ENCODE measurements around the gene RING1. TPM values are rescaled to one million over a fixed set of nuclear protein-coding genes. Genes with fewer than 3 reads are reported as not detected.

The RING1 gene
- polyA plus RNA-seq, 1 experiment, result 36.6 TPM

- POLR2A ChIA-PET, result interaction anchor here (0.6 kb wide), 1 partner anchor 241 kb away, joined by 3 read pairs; no protein-coding TSS in a partner anchor
- CTCF ChIA-PET, result interaction anchor here (0.6 to 1.8 kb wide), 5 partner anchors 15 to 1168 kb away, joined by 3 to 5 read pairs (median 3); no protein-coding TSS in a partner anchor
- no peak for DNase-seq (ENCODE audit: low read depth)
- Histone ChIP-seq H3K27me3 (ENCODE audit: control insufficient read depth, insufficient read depth, low read length) (no peaks in the 10 kb centered on the region; the same call in 1 of the 2 replicates), H3K4me3 (ENCODE audit: low read depth, low read length) (peak overlapping the region; percentile 40), H3K36me3 (ENCODE audit: control insufficient read depth, insufficient read depth, low read length) (peaks cover 12% of the 10 kb centered on the region)
- TF ChIP-seq CTCF (IDR thresholded peaks at IDR 0.05; ENCODE audit: insufficient read depth, low read depth, low read length), result no peak
Observed at GRCh38 chr6:33213166-33213988, 5.1 kb downstream of the RING1 start.

- POLR2A ChIA-PET, result no interaction called here
- Histone ChIP-seq H3K36me3 (ENCODE audit: control insufficient read depth, insufficient read depth, low read length) (peaks cover 12% of the 10 kb centered on the region), H3K27me3 (ENCODE audit: control insufficient read depth, insufficient read depth, low read length) (no peaks in the 10 kb centered on the region; the same call in 1 of the 2 replicates), H3K4me3 (ENCODE audit: low read depth, low read length) (peak overlapping the region; percentile 40)
- no peak for TF ChIP-seq CTCF (IDR thresholded peaks at IDR 0.05; ENCODE audit: insufficient read depth, low read depth, low read length)
- DNase-seq (ENCODE audit: low read depth), result no peak
- CTCF ChIA-PET, result no interaction called here
Observed at GRCh38 chr6:33213989-33214335, 5.7 kb downstream of the RING1 start.

- no peak overlapping the region for H3K4me3 ChIP-seq (ENCODE audit: low read depth, low read length)
- H3K27me3 ChIP-seq (ENCODE audit: control insufficient read depth, insufficient read depth, low read length), result no peaks in the 10 kb centered on the region; the same call in 1 of the 2 replicates
- POLR2A ChIA-PET, result no interaction called here
- peaks cover 6% of the 10 kb centered on the region for H3K36me3 ChIP-seq (ENCODE audit: control insufficient read depth, insufficient read depth, low read length)
- DNase-seq (ENCODE audit: low read depth), result no peak
- CTCF ChIA-PET, result interaction anchor here (0.8 to 1.2 kb wide), 2 partner anchors 24 to 96 kb away, joined by 3 read pairs; no protein-coding TSS in a partner anchor
- no peak for TF ChIP-seq CTCF (IDR thresholded peaks at IDR 0.05; ENCODE audit: insufficient read depth, low read depth, low read length)
Observed at GRCh38 chr6:33215271-33216116, 7.2 kb downstream of the RING1 start.

- TF ChIP-seq CTCF (IDR thresholded peaks at IDR 0.05; ENCODE audit: insufficient read depth, low read depth, low read length), result no peak
- CTCF ChIA-PET, result interaction anchor here (0.8 to 1.2 kb wide), 2 partner anchors 23 to 97 kb away, joined by 3 read pairs; no protein-coding TSS in a partner anchor
- POLR2A ChIA-PET, result no interaction called here
- no peak for DNase-seq (ENCODE audit: low read depth)
- Histone ChIP-seq H3K4me3 (ENCODE audit: low read depth, low read length) (no peak overlapping the region), H3K36me3 (ENCODE audit: control insufficient read depth, insufficient read depth, low read length) (peaks cover 4% of the 10 kb centered on the region), H3K27me3 (ENCODE audit: control insufficient read depth, insufficient read depth, low read length) (no peaks in the 10 kb centered on the region; the same call in 1 of the 2 replicates)
Observed at GRCh38 chr6:33216117-33216649, 7.9 kb downstream of the RING1 start.

- DNase-seq (ENCODE audit: low read depth), result no peak
- ChIA-PET POLR2A (no interaction called here), CTCF (no interaction called here)
- no peak overlapping the region for H3K4me3 ChIP-seq (ENCODE audit: low read depth, low read length)
- TF ChIP-seq CTCF (IDR thresholded peaks at IDR 0.05; ENCODE audit: insufficient read depth, low read depth, low read length), result no peak
- H3K27me3 ChIP-seq (ENCODE audit: control insufficient read depth, insufficient read depth, low read length), result no peaks in the 10 kb centered on the region; the same call in 1 of the 2 replicates
- no peaks in the 10 kb centered on the region for H3K36me3 ChIP-seq (ENCODE audit: control insufficient read depth, insufficient read depth, low read length)
Observed at GRCh38 chr6:33217246-33217645, 8.9 kb downstream of the RING1 start.

Data from BJ (cell line).